ENCODE results near the gene ADGRG7.
"Not testable (repeated sequence)": the region's sequence is repeated elsewhere in the genome, so short reads cannot be mapped to it uniquely, and the experiment has no call there.

The ADGRG7 gene

GRCh38 chr3:100582157-100582556 is 27.2 kb upstream of the ADGRG7 start:
- H3K4me3 Mint-ChIP-seq; H3K4me1 Mint-ChIP-seq; DNase-seq (ENCODE audit: low spot score in 2 of 2); H3K36me3 Mint-ChIP-seq (ENCODE audit: insufficient read depth); H3K9me3 Mint-ChIP-seq; H3K27ac Mint-ChIP-seq (ENCODE audit: low read depth); ATAC-seq (replicated peaks; ENCODE audit: extremely low read depth, poor library complexity, severe bottlenecking): not testable (repeated sequence)
- H3K27me3 Mint-ChIP-seq, result peaks cover 37% of the 10 kb centered on the region

- Mint-ChIP-seq H3K9me3 (no peaks in the 10 kb centered on the region), H3K27me3 (peaks cover 29% of the 10 kb centered on the region), H3K27ac (ENCODE audit: low read depth) (no peak overlapping the region), H3K4me1 (no peaks in the 10 kb centered on the region), H3K36me3 (ENCODE audit: insufficient read depth) (no peaks in the 10 kb centered on the region), H3K4me3 (no peak overlapping the region)
- no peak for DNase-seq (ENCODE audit: low spot score in 2 of 2)
- ATAC-seq (replicated peaks; ENCODE audit: extremely low read depth, poor library complexity, severe bottlenecking), result no peak
These were observed 25.2 kb upstream of the ADGRG7 start for GRCh38 chr3:100584101-100584660.

- Mint-ChIP-seq H3K36me3 (ENCODE audit: insufficient read depth) (no peaks in the 10 kb centered on the region), H3K9me3 (no peaks in the 10 kb centered on the region), H3K4me1 (no peaks in the 10 kb centered on the region), H3K27ac (ENCODE audit: low read depth) (no peak overlapping the region), H3K27me3 (peaks cover 2% of the 10 kb centered on the region), H3K4me3 (no peak overlapping the region)
- ATAC-seq (replicated peaks; ENCODE audit: extremely low read depth, poor library complexity, severe bottlenecking) (no peak), DNase-seq (ENCODE audit: low spot score in 2 of 2) (no peak)
These were observed 22.6 kb upstream of the ADGRG7 start for GRCh38 chr3:100586832-100587231.

DNA sequence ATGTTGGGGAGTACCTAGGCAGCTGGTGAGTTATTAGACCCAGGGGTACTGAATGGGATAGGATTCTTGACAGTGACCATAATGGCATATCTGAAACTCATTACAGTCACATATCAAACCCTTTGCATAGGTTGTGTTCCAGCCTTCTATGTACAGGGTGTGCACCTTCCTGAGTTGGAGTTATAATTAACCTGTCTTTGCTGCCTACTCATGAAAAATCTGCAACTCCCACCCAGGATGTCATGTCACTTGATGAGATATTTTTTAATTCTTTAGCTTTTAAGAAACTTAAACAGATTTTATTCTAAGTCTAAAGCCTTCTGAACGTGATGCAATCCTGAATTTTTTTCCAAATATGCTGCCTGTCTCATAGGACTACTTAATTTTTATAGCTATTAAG is 21.1 kb upstream of the ADGRG7 start:
- Mint-ChIP-seq H3K4me3 (no peak overlapping the region), H3K27ac (ENCODE audit: low read depth) (no peak overlapping the region), H3K36me3 (ENCODE audit: insufficient read depth) (no peaks in the 10 kb centered on the region), H3K4me1 (no peaks in the 10 kb centered on the region), H3K27me3 (no peaks in the 10 kb centered on the region), H3K9me3 (no peaks in the 10 kb centered on the region)
- DNase-seq (ENCODE audit: low spot score in 2 of 2) (no peak), ATAC-seq (replicated peaks; ENCODE audit: extremely low read depth, poor library complexity, severe bottlenecking) (no peak)

DNA sequence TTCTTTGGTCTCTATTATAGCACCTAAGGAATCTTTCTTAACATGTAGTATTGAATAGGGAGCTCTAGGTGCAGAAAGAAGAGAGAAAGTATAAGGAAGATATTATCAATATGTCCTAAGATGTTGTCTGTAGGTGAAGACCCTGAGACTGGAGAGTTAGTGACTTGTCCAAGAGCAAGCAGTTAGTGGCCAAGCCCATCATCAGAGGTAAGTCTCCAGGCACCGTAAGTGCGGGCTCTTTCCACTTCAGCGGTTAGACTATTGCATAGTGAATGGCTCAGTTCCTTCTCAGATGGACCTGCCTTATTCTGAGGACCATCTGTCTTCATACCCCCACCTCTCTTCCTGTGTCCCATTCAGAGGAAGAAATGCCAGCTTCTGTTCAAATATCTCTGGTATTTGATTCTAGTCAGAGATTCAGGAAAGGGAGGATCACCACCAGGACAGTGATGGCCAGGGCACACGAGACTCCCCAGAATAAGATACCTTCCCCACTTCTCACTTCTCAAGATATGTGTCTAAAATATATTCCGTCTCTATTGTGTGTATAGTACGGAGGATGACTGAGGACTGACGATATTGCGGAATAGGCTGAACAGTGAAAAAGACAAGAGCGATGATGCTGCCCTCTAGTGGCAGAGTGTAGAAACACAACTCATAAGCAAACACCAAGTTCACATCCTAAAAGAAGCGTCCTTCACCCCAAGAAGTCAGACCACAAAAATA is 19.1 kb upstream of the ADGRG7 start:
- ATAC-seq (replicated peaks; ENCODE audit: extremely low read depth, poor library complexity, severe bottlenecking), result peak; percentile 73
- Mint-ChIP-seq H3K4me1 (no peaks in the 10 kb centered on the region), H3K27me3 (no peaks in the 10 kb centered on the region), H3K9me3 (no peaks in the 10 kb centered on the region), H3K36me3 (ENCODE audit: insufficient read depth) (peaks cover 1% of the 10 kb centered on the region), H3K4me3 (no peak overlapping the region), H3K27ac (ENCODE audit: low read depth) (peak overlapping the region; percentile 27)
- peak; percentile 35 to 44 for DNase-seq (ENCODE audit: low spot score in 2 of 2)

DNA sequence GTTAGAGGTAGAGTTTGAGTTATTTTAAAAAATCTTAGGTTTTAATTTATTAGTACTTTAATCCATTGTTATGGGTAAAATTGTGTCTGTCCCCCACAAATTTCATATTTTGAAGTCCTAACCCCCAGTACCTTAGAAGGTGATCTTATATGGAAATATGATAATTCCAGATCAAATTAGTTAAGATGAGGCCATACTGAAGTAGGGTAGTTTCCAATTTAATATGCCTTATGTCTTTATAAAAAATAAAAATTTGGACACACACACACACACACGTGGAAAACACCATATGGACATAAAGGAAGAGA is 18.6 kb upstream of the ADGRG7 start:
- peaks cover 1% of the 10 kb centered on the region for H3K36me3 Mint-ChIP-seq (ENCODE audit: insufficient read depth)
- H3K27me3 Mint-ChIP-seq, result no peaks in the 10 kb centered on the region
- no peak for ATAC-seq (replicated peaks; ENCODE audit: extremely low read depth, poor library complexity, severe bottlenecking)
- H3K27ac Mint-ChIP-seq (ENCODE audit: low read depth), result no peak overlapping the region
- H3K4me3 Mint-ChIP-seq, result no peak overlapping the region
- no peaks in the 10 kb centered on the region for H3K9me3 Mint-ChIP-seq
- H3K4me1 Mint-ChIP-seq, result no peaks in the 10 kb centered on the region
- no peak for DNase-seq (ENCODE audit: low spot score in 2 of 2)

DNA sequence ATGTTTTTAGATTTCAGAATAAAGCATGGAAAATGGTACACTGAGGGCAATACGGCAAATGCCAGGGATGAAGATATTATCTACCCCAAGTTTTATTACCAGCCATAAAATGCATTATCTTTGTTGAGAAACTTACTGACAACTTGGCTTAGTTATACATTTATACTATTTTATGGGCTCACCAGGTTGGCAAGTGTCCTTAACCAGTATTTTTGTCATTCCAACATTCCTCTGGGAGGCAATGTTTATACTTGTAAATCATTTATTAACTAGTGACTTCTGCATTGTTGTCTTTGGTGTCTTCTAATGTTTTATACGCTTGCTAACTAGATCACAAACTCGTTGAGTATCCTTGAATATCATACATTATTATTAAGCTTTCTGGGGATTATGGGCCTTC is 18.0 kb upstream of the ADGRG7 start:
- H3K4me1 Mint-ChIP-seq, result no peaks in the 10 kb centered on the region
- no peak overlapping the region for H3K4me3 Mint-ChIP-seq
- ATAC-seq (replicated peaks; ENCODE audit: extremely low read depth, poor library complexity, severe bottlenecking), result no peak
- H3K27ac Mint-ChIP-seq (ENCODE audit: low read depth), result no peak overlapping the region
- no peaks in the 10 kb centered on the region for H3K27me3 Mint-ChIP-seq
- H3K36me3 Mint-ChIP-seq (ENCODE audit: insufficient read depth), result peaks cover 1% of the 10 kb centered on the region
- DNase-seq (ENCODE audit: low spot score in 2 of 2), result no peak
- no peaks in the 10 kb centered on the region for H3K9me3 Mint-ChIP-seq

DNA sequence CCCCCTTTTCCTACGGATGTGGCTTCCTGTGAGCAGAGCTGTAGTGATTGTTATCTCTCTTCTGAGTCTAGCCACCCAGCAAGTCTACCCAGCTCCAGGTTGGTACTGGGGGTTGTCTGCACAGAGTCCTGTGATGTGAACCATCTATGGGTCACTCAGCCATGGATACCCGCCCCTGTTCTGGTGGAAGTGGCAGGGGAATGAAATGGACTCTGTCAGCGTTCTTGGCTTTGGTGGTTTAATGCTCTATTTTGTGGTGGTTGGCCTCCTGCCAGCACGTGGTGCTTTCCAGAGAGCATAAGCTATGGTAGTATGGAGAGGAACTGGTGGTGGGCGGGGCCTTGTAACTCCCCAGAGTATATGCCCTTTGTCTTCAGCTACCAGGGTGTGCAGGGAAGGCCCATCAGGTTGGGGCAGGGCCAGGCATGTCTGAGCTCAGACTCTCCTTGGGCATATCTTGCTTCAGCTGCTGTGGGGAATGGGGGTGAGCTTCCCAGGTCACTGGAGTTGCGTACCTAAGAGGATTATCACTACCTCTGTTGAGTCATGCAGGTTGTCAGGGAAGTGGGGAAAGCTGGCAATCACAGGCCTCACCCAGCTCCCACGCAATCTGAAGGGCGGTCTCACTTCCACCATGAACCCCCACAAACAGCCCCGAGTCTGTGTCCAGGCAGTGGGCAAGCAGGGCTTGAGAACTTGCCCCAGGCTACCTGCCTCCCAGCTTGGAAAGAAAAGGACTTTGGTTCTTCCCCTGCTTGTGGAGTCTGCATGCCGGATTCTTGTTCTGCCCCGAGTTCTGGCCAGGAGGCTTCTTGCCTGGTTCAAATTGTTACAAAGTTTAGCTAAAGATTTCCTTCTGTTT is 9.0 kb upstream of the ADGRG7 start:
- H3K9me3 Mint-ChIP-seq, result no peaks in the 10 kb centered on the region
- DNase-seq (ENCODE audit: low spot score in 2 of 2) (no peak), ATAC-seq (replicated peaks; ENCODE audit: extremely low read depth, poor library complexity, severe bottlenecking) (no peak)
- peaks cover 16% of the 10 kb centered on the region for H3K4me1 Mint-ChIP-seq
- peaks cover 42% of the 10 kb centered on the region for H3K27me3 Mint-ChIP-seq
- H3K36me3 Mint-ChIP-seq (ENCODE audit: insufficient read depth), result peaks cover 1% of the 10 kb centered on the region
- H3K4me3 Mint-ChIP-seq, result no peak overlapping the region
- no peak overlapping the region for H3K27ac Mint-ChIP-seq (ENCODE audit: low read depth)

- DNase-seq (ENCODE audit: low spot score in 2 of 2), result no peak
- no peak for ATAC-seq (replicated peaks; ENCODE audit: extremely low read depth, poor library complexity, severe bottlenecking)
- H3K27ac Mint-ChIP-seq (ENCODE audit: low read depth), result no peak overlapping the region
- peaks cover 57% of the 10 kb centered on the region for H3K27me3 Mint-ChIP-seq
- peaks cover 16% of the 10 kb centered on the region for H3K4me1 Mint-ChIP-seq
- no peaks in the 10 kb centered on the region for H3K9me3 Mint-ChIP-seq
- H3K36me3 Mint-ChIP-seq (ENCODE audit: insufficient read depth), result peaks cover 1% of the 10 kb centered on the region
- H3K4me3 Mint-ChIP-seq, result peak overlapping the region; percentile 19
These were observed 6.6 kb upstream of the ADGRG7 start for GRCh38 chr3:100602506-100603444.

DNA sequence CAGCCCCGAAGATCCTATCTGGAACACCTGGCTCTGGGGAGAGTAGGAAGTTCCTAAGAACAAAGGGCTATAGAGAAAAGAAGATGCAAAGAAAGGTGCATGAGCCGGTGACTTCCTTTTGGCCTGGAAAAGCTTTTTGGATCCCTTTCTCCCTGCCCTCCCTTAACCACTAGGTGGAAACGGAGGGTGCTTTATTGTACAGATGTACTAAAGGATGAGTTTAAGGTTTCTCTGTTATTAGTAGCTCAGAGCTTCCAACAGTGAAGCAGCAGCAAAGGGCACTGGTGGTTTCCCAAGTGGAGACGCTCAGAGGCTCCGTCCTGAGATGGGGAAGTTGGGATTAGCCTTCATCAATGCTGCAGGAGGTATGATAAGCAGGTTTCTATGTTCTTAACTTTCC is 5.9 kb upstream of the ADGRG7 start:
- DNase-seq (ENCODE audit: low spot score in 2 of 2), result no peak

GRCh38 chr3:100605358-100605757 is 4.0 kb upstream of the ADGRG7 start:
- DNase-seq (ENCODE audit: low spot score in 2 of 2), result no peak
- Mint-ChIP-seq H3K27me3 (peaks cover 63% of the 10 kb centered on the region), H3K36me3 (ENCODE audit: insufficient read depth) (no peaks in the 10 kb centered on the region), H3K4me1 (peaks cover 11% of the 10 kb centered on the region), H3K4me3 (no peak overlapping the region), H3K27ac (ENCODE audit: low read depth) (peak overlapping the region; percentile 76), H3K9me3 (no peaks in the 10 kb centered on the region)
- ATAC-seq (replicated peaks; ENCODE audit: extremely low read depth, poor library complexity, severe bottlenecking), result no peak

More for the DNA sequence above, 5.9 kb upstream of the ADGRG7 start:
- H3K4me3 Mint-ChIP-seq, result no peak overlapping the region
- H3K36me3 Mint-ChIP-seq (ENCODE audit: insufficient read depth), result no peaks in the 10 kb centered on the region
- H3K9me3 Mint-ChIP-seq, result no peaks in the 10 kb centered on the region
- no peak for ATAC-seq (replicated peaks; ENCODE audit: extremely low read depth, poor library complexity, severe bottlenecking)
- H3K27me3 Mint-ChIP-seq, result peaks cover 63% of the 10 kb centered on the region
- H3K4me1 Mint-ChIP-seq, result peaks cover 16% of the 10 kb centered on the region
- H3K27ac Mint-ChIP-seq (ENCODE audit: low read depth), result no peak overlapping the region

GRCh38 chr3:100606894-100607512 is 2.4 kb upstream of the ADGRG7 start:
- Mint-ChIP-seq H3K9me3 (no peaks in the 10 kb centered on the region), H3K4me3 (no peak overlapping the region), H3K27ac (ENCODE audit: low read depth) (no peak overlapping the region), H3K4me1 (peaks cover 10% of the 10 kb centered on the region), H3K27me3 (peaks cover 75% of the 10 kb centered on the region), H3K36me3 (ENCODE audit: insufficient read depth) (no peaks in the 10 kb centered on the region)
- ATAC-seq (replicated peaks; ENCODE audit: extremely low read depth, poor library complexity, severe bottlenecking) (no peak), DNase-seq (ENCODE audit: low spot score in 2 of 2) (no peak)
